Panc1 (cell line): ENCODE data around the gene NECTIN4. TPM values are rescaled to one million over a fixed set of nuclear protein-coding genes. Genes with fewer than 3 reads are reported as not detected.

ENCODE experiments used
- ATAC-seq: fragments of 200-7000 bp; cut with Tn5 transposase; 2 replicates; pipeline ENCODE4 v1.9.1; 2020; ENCODE audit warnings: mild to moderate bottlenecking, moderate library complexity
- BruUV-seq: library from RNA; stranded (reverse); fragments of 400-500 nt; replicated peaks from 2 replicates; lab custom pipeline; 2021; lab: Mats Ljungman, UMichigan
- CTCF ChIA-PET: fragments of 300-600 bp; sonication (Branson Sonifier 250); formaldehyde crosslinking; loops from one replicate; lab custom pipeline; 2022; ENCODE audit warnings: antibody characterized with exemption; lab: Charles Lee
- POLR2A ChIA-PET: fragments of 300-600 bp; sonication (Branson Sonifier 250); formaldehyde crosslinking; loops from one replicate; lab custom pipeline; 2022; ENCODE audit warnings: antibody characterized with exemption; lab: Charles Lee
- DNase-seq: peaks from one replicate; pipeline ENCODE4 v3.0.0-alpha.2; 2010; ENCODE audit warnings: low read depth, low spot score
- H3K27ac ChIP-seq: 2 replicates; pipeline ENCODE4 v1.5.1; 2011; ENCODE audit warnings: mild to moderate bottlenecking, low read length, inconsistent platforms
- H3K27me3 ChIP-seq: fragments of 200-500 bp; sonication (Bioruptor generic); 2 replicates; pipeline ENCODE4 v1.6.0; 2014; ENCODE audit warnings: low read length, inconsistent platforms; ENCODE audit not compliant: control insufficient read depth, insufficient read depth
- H3K36me3 ChIP-seq: fragments of 200-500 bp; sonication (Bioruptor generic); 2 replicates; pipeline ENCODE4 v1.5.1; 2014; ENCODE audit warnings: inconsistent platforms, mild to moderate bottlenecking, low read length, moderate library complexity; ENCODE audit not compliant: control insufficient read depth, insufficient read depth
- H3K4me1 ChIP-seq: 2 replicates; pipeline ENCODE4 v1.5.1; 2011; ENCODE audit warnings: inconsistent platforms, mild to moderate bottlenecking, low read length, moderate library complexity; ENCODE audit not compliant: control insufficient read depth, insufficient read depth
- H3K4me3 ChIP-seq, 2 experiments: 2 replicates each; pipeline ENCODE4 v1.5.1; 2011 to 2012; ENCODE audit warnings: low read depth in 2 of 2, low read length in 2 of 2, mild to moderate bottlenecking in 2 of 2, inconsistent platforms in 1 of 2, moderate library complexity in 1 of 2
- H3K9me3 ChIP-seq: fragments of 200-500 bp; sonication (Bioruptor generic); 2 replicates; pipeline ENCODE4 v1.5.1; 2014; ENCODE audit warnings: low read depth, mild to moderate bottlenecking, inconsistent platforms, low read length, moderate library complexity; ENCODE audit not compliant: control insufficient read depth, insufficient read depth
- POLR2AphosphoS5 ChIP-seq: IDR thresholded peaks from 2 replicates; pipeline ENCODE4 v1.6.1; 2012; ENCODE audit warnings: mild to moderate bottlenecking, low read depth, low read length, moderate library complexity
- SIN3A ChIP-seq: IDR thresholded peaks from 2 replicates; pipeline ENCODE4 v1.6.1; 2012; ENCODE audit warnings: low read depth, mild to moderate bottlenecking, low read length, moderate library complexity, borderline replicate concordance; ENCODE audit not compliant: insufficient read depth
- in situ Hi-C: cut with HindIII; loops from 2 replicates; pipeline ENCODE4 v1.10.0; 2016; ENCODE audit warnings: low sequenced_read_pairs, low pct_unique_long_range_greater_than_20kb
- intact Hi-C: fragments of 100-400 bp; cut with micrococcal nuclease; formaldehyde crosslinking; loops from one replicate; pipeline ENCODE4 v1.10.0; 2022; ENCODE audit not compliant: unreplicated experiment
- total RNA-seq: library from RNA; stranded (reverse); gene quantifications from one replicate; pipeline ENCODE4 v1.2.1, GENCODE V29; 2021; ENCODE audit not compliant: unreplicated experiment
- TF ChIP-seq, protein P1 (sequence below), 2 experiments: IDR thresholded peaks; 2 replicates each; pipeline ENCODE4 v1.6.1; 2011 to 2012; ENCODE audit warnings: low read depth in 2 of 2, control low read depth in 1 of 2, low read length in 1 of 2, mild to moderate bottlenecking in 1 of 2, moderate library complexity in 1 of 2; ENCODE audit not compliant: insufficient read depth in 1 of 2
- TF ChIP-seq, protein P2 (sequence below): fragments of 450-650 bp; IDR thresholded peaks from 2 replicates; pipeline ENCODE4 v1.5.1; 2017; ENCODE audit warnings: mild to moderate bottlenecking

Gene NECTIN4
- total RNA-seq, 1 experiment from 2014 or later, result not detected

DNA sequence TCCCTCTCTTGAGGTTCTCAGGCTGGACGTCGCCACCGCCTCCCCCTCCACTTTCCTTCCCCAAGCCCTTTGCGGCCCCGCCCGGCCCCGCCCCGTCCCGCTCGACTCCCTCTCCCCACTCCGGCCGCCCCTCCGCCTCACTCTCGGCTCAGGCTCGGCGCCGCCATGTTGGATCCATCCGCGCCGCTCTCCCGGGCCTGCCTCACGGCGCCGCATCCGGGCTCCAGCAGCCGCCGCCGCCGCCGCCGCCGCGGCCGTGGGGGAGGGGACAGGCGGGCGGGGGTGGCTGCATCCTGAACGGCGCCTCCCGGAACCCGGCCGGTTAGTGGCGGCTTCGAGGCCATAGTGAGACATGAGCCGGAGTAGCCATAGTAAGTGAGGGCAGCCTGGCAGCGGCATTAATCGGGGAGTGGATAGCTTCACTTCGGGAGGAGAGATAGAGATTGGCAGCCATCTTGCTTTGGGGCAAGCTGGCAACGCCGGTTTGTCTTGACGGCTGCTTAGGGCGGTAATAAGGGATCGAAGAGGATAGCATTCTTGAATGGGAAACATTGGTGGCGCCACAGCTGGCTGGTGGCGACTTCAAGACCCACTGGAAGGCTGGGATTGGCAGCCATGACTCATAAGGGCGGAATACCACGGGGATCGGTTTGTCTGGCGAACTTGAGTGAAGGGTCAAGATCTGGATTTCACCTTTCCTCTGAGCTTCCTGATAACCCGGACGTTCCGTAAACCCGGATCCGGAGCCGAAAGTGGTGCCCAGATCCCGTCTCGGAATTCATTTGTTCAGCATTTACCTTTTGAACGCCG is 43.3 kb upstream of the NECTIN4 start, which contains the start of gene DEDD:
DEDD (minus strand) TSS at position 258 of the 810 bp plus-strand sequence. CDS start 8,205 bp downstream, outside the sequence.
- TF ChIP-seq POLR2AphosphoS5, result no peak; the same call in none of the 2 replicates
- intact Hi-C loops (no loop called here), in situ Hi-C loops (no loop called here)
- H3K36me3 ChIP-seq, result peaks cover 11% of the 10 kb centered on the region
- peak within 1 kb of the TSS; percentile 96 to 99 for H3K4me3 ChIP-seq
- CTCF ChIA-PET, result interaction anchor here (0.7 kb wide), 1 partner anchor 135 kb away, joined by 3 read pairs; no protein-coding TSS in a partner anchor
- POLR2A ChIA-PET, result interaction anchor here (0.5 to 1.4 kb wide), 6 partner anchors 15 to 1215 kb away, joined by 3 to 11 read pairs (median 4); partner anchors contain the start of genes NIT1 and PFDN2
- peak within 1 kb of the TSS; percentile 99 for H3K27ac ChIP-seq
- no peaks in the 10 kb centered on the region for H3K27me3 ChIP-seq
- peak; percentile 96 for ATAC-seq
- H3K9me3 ChIP-seq, result no peaks in the 10 kb centered on the region
- H3K4me1 ChIP-seq, result peaks cover 14% of the 10 kb centered on the region
- DNase-seq, result peak; percentile 66
- BruUV-seq, result no TSS peak

DNA sequence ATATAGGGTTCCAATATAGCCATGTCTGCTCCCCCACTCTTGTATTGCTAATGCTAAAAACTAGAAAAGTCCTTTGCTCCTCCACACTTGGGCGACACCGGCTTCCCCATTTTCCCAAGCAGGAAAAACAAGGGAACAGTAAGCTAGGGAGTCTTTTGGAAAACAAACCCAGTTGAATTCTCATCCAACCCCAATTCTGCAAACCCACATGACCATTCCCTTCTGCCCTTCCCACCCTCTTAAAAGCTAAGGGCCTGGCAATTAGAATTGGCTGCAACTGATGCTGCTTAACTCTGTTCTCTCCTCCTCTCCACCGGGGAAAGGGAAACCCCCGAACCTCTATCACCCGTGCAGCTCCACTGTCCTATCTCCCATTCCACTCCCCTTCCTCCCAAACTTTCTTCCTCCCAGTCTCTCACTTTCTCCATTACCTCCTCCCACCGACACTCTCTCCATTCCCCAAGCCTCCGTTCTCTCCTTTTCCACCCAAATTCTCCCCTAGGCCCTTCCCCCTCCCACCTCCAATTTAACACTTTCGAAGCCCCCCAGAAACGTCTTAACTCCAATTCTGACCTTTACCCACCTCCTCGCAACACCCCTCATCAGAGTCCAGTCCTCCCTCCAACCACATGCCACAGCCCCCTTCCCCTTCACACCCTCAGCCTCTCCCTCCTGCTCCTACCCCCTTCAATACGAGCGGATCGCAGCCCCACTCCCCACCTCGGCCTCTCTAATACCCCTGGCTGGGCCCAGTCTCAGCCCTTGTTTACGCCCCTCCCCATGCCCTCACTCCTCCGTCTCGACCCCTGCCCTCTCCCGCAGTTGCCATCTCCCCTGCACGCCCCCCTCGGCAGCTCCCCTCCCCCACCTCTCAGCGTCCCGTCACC is 42.4 kb upstream of the NECTIN4 start:
- TF ChIP-seq SIN3A (0 out of 2 replicates have a peak, but pooled peaks have one; percentile 7), POLR2AphosphoS5 (no peak)
- TF ChIP-seq, protein P1, sequence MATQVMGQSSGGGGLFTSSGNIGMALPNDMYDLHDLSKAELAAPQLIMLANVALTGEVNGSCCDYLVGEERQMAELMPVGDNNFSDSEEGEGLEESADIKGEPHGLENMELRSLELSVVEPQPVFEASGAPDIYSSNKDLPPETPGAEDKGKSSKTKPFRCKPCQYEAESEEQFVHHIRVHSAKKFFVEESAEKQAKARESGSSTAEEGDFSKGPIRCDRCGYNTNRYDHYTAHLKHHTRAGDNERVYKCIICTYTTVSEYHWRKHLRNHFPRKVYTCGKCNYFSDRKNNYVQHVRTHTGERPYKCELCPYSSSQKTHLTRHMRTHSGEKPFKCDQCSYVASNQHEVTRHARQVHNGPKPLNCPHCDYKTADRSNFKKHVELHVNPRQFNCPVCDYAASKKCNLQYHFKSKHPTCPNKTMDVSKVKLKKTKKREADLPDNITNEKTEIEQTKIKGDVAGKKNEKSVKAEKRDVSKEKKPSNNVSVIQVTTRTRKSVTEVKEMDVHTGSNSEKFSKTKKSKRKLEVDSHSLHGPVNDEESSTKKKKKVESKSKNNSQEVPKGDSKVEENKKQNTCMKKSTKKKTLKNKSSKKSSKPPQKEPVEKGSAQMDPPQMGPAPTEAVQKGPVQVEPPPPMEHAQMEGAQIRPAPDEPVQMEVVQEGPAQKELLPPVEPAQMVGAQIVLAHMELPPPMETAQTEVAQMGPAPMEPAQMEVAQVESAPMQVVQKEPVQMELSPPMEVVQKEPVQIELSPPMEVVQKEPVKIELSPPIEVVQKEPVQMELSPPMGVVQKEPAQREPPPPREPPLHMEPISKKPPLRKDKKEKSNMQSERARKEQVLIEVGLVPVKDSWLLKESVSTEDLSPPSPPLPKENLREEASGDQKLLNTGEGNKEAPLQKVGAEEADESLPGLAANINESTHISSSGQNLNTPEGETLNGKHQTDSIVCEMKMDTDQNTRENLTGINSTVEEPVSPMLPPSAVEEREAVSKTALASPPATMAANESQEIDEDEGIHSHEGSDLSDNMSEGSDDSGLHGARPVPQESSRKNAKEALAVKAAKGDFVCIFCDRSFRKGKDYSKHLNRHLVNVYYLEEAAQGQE (IDR thresholded peaks at IDR 0.05; ENCODE audit: insufficient read depth in 1 of 2, low read depth in 2 of 2, low read length in 1 of 2), result no peak
- TF ChIP-seq, protein P2, sequence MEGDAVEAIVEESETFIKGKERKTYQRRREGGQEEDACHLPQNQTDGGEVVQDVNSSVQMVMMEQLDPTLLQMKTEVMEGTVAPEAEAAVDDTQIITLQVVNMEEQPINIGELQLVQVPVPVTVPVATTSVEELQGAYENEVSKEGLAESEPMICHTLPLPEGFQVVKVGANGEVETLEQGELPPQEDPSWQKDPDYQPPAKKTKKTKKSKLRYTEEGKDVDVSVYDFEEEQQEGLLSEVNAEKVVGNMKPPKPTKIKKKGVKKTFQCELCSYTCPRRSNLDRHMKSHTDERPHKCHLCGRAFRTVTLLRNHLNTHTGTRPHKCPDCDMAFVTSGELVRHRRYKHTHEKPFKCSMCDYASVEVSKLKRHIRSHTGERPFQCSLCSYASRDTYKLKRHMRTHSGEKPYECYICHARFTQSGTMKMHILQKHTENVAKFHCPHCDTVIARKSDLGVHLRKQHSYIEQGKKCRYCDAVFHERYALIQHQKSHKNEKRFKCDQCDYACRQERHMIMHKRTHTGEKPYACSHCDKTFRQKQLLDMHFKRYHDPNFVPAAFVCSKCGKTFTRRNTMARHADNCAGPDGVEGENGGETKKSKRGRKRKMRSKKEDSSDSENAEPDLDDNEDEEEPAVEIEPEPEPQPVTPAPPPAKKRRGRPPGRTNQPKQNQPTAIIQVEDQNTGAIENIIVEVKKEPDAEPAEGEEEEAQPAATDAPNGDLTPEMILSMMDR, result no peak
- Histone ChIP-seq H3K4me1 (peaks cover 14% of the 10 kb centered on the region), H3K27me3 (no peaks in the 10 kb centered on the region), H3K9me3 (no peaks in the 10 kb centered on the region), H3K4me3 (peak overlapping the region; percentile 96 to 99), H3K27ac (peak overlapping the region; percentile 91), H3K36me3 (peaks cover 16% of the 10 kb centered on the region)
- intact Hi-C loops (no loop called here), in situ Hi-C loops (no loop called here)
- no TSS peak for BruUV-seq
- ChIA-PET CTCF (no interaction called here), POLR2A (interaction anchor here (0.5 to 1.4 kb wide), 4 partner anchors 19 to 1214 kb away, joined by 3 read pairs; no protein-coding TSS in a partner anchor)
- peak; percentile 22 for ATAC-seq
- no peak for DNase-seq
